WERI-Rb-1 (cell line): Measurements from ENCODE around the gene CDSN.
"Not testable (repeated sequence)": the region's sequence is repeated elsewhere in the genome, so short reads cannot be mapped to it uniquely, and the experiment has no call there.

Experiments used
- DNase-seq: peaks from one replicate; pipeline ENCODE4 v3.0.0-alpha.2; 2020
- H3K27ac ChIP-seq: fragments of 250-450 bp; sonication (Bioruptor Pico); 2 replicates; pipeline ENCODE4 v1.5.1; 2020; ENCODE audit warnings: mild to moderate bottlenecking, moderate library complexity
- H3K27me3 ChIP-seq: fragments of 250-450 bp; sonication (Bioruptor Pico); 2 replicates; pipeline ENCODE4 v1.5.1; 2021; ENCODE audit warnings: mild to moderate bottlenecking, low read depth, moderate library complexity; ENCODE audit not compliant: insufficient read depth, severe bottlenecking
- H3K36me3 ChIP-seq: fragments of 250-450 bp; sonication (Bioruptor Pico); 2 replicates; pipeline ENCODE4 v1.5.1; 2020; ENCODE audit warnings: mild to moderate bottlenecking, moderate library complexity
- H3K4me3 ChIP-seq: 2 replicates; pipeline ENCODE4 v1.5.1; 2011; ENCODE audit warnings: low read depth, mild to moderate bottlenecking, control low read depth, low read length
- H3K9me3 ChIP-seq: fragments of 250-450 bp; sonication (Bioruptor Pico); 2 replicates; pipeline ENCODE4 v1.5.1; 2021; ENCODE audit warnings: mild to moderate bottlenecking, moderate library complexity; ENCODE audit not compliant: severe bottlenecking
- CTCF ChIP-seq: IDR thresholded peaks from 2 replicates; pipeline ENCODE4 v1.5.1; 2011; ENCODE audit warnings: low read depth, mild to moderate bottlenecking, control low read depth, inconsistent platforms, low read length

Gene CDSN

DNA sequence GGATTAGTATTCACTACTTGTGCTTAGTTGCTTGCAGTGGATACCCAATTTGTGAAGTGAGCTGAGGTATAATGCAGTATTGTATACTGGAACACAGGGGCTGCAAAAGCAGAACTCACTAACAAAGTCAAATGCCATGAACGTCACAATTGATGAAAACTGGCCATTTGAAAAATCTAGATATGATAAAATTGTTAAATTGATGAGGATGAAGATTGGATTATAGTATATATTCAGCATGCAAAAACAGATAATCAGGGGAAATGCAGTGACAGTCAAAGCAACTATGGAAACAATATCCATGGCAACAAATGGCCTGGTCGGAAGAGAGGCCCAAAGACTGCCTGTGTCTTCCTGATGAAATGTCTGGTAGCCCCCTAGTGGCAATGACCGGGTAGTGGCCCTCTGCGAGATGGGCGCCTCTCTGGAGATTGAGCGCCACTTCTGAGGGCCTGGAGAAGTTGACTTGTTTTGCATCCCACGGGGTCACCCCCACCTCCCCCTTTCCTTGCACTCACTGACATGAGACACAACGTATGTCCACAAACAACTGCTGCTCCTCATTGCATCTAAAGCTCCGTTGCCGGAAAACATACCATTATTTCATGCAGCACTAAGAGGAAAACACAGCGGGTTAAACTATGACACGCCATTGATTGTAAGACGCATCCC lies 51.4 kb downstream of the CDSN start:
- H3K27me3 ChIP-seq, result no peaks in the 10 kb centered on the region
- DNase-seq, result peak; percentile 91
- H3K36me3 ChIP-seq, result no peaks in the 10 kb centered on the region
- no peak overlapping the region for H3K4me3 ChIP-seq
- no peak overlapping the region for H3K27ac ChIP-seq
- H3K9me3 ChIP-seq, result no peaks in the 10 kb centered on the region
- TF ChIP-seq CTCF, result peak; percentile 98

DNA sequence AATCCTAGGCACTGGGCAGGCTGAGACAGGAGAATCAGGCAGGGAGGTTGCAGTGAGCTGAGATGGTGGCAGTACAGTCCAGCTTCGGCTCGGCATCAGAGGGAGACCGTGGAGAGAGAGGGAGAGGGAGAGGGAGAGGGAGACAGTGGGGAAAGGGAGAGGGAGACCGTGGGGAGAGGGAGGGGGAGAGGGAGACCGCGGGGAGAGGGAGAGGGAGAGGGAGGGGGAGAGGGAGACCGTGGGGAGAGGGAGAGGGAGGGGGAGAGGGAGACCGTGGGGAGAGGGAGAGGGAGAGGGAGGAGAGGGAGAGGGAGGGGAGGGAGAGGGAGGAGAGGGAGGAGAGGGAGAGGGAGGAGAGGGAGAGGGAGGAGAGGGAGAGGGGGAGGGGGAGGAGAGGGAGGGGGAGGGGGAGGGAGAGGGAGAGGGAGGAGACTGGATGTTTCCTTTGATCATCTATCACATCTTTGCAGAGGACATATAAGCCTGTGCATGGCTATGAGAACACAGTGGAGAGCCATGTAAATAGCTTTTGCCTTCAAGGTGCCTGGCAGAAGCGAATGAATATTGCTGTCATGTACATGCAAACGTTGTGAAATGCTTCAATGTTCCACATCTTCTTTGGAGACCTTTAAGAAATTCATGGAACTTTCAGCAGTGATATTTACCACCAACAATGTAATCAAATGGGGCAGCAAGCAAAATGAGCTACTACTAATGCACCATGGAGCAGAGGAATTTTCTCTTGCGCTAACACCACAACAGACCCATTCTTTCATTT lies 52.2 kb downstream of the CDSN start:
- DNase-seq, H3K27me3 ChIP-seq, H3K9me3 ChIP-seq, H3K27ac ChIP-seq, H3K36me3 ChIP-seq, H3K4me3 ChIP-seq: not testable (repeated sequence)

GRCh38 chr6:31067028-31067427 lies 53.2 kb downstream of the CDSN start:
- not testable (repeated sequence) for H3K4me3 ChIP-seq, H3K27me3 ChIP-seq, H3K36me3 ChIP-seq, H3K27ac ChIP-seq, H3K9me3 ChIP-seq, DNase-seq

GRCh38 chr6:31065556-31065955 lies 54.7 kb downstream of the CDSN start:
- Histone ChIP-seq H3K36me3 (no peaks in the 10 kb centered on the region), H3K9me3 (no peaks in the 10 kb centered on the region), H3K4me3 (no peak overlapping the region), H3K27ac (no peak overlapping the region), H3K27me3 (no peaks in the 10 kb centered on the region)
- TF ChIP-seq CTCF, result no peak
- DNase-seq, result no peak
